GM12875 (cell line): ENCODE results near the gene C2CD4B.

Experiments used
- H3K4me3 ChIP-seq: one replicate; pipeline ENCODE4 v1.5.1; 2011; ENCODE audit warnings: low read depth, low read length, control low read depth
- CTCF ChIP-seq: IDR thresholded peaks from 2 replicates; pipeline ENCODE4 v1.5.1; 2011; ENCODE audit warnings: low read depth, mild to moderate bottlenecking, control low read depth, inconsistent platforms, low read length, moderate library complexity, borderline replicate concordance; ENCODE audit not compliant: insufficient read depth

C2CD4B gene

GRCh38 chr15:62165104-62165792 lies at the start of gene C2CD4B:
C2CD4B (minus strand) TSS chr15:62165285; CDS start chr15:62164984, 301 bp downstream.
- no peak within 1 kb of the TSS for H3K4me3 ChIP-seq
- no peak for TF ChIP-seq CTCF

- H3K4me3 ChIP-seq = no peak overlapping the region
- no peak for TF ChIP-seq CTCF
Observed at GRCh38 chr15:62212741-62213140, 47.7 kb upstream of the C2CD4B start.

GRCh38 chr15:62211348-62211747 lies 46.3 kb upstream of the C2CD4B start:
- H3K4me3 ChIP-seq = no peak overlapping the region
- no peak for TF ChIP-seq CTCF

GRCh38 chr15:62209821-62210220 lies 44.7 kb upstream of the C2CD4B start:
- TF ChIP-seq CTCF = no peak
- H3K4me3 ChIP-seq = no peak overlapping the region

- H3K4me3 ChIP-seq = no peak overlapping the region
- no peak for TF ChIP-seq CTCF
Observed at GRCh38 chr15:62209322-62209721, 44.2 kb upstream of the C2CD4B start.

GRCh38 chr15:62208884-62209283 lies 43.8 kb upstream of the C2CD4B start:
- TF ChIP-seq CTCF = no peak
- no peak overlapping the region for H3K4me3 ChIP-seq

- H3K4me3 ChIP-seq = no peak overlapping the region
- TF ChIP-seq CTCF = no peak
Observed at GRCh38 chr15:62208367-62208766, 43.3 kb upstream of the C2CD4B start.
